PC-9 (cell line): ENCODE measurements around the gene NADSYN1.

ENCODE experiments used
- EZH2 ChIP-seq: fragments of 200-600 bp; sonication (generic); IDR thresholded peaks from 2 replicates; pipeline ENCODE4 v1.8.0; 2017; ENCODE audit warnings: antibody characterized with exemption, low read depth
- TF ChIP-seq, protein P1 (sequence below): fragments of 200-600 bp; sonication (generic); conservative IDR thresholded peaks from 2 replicates; pipeline ENCODE4 v1.6.1; 2017; ENCODE audit warnings: mixed run types, antibody characterized with exemption, mild to moderate bottlenecking, moderate library complexity

DNA sequence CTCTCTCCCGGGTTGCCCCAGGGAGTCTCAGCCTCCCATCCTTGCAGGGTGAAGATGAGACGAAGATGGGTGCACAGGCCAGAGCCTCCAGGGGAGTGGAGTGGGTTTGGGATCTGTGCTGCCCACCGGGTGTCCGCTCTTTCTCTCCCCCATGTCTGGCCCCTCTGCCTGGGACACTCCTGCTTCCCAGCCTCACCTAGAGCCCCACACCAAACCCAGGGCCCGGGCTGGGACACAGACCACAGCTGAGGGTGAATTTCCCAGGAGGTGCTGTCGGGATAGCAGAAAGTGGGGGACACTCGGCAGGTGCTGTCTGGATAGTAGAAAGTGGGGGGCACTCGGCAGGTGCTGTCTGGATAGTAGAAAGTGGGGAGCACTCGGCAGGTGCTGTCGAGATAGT lies 49.0 kb downstream of the NADSYN1 start:
- TF ChIP-seq, protein P1, sequence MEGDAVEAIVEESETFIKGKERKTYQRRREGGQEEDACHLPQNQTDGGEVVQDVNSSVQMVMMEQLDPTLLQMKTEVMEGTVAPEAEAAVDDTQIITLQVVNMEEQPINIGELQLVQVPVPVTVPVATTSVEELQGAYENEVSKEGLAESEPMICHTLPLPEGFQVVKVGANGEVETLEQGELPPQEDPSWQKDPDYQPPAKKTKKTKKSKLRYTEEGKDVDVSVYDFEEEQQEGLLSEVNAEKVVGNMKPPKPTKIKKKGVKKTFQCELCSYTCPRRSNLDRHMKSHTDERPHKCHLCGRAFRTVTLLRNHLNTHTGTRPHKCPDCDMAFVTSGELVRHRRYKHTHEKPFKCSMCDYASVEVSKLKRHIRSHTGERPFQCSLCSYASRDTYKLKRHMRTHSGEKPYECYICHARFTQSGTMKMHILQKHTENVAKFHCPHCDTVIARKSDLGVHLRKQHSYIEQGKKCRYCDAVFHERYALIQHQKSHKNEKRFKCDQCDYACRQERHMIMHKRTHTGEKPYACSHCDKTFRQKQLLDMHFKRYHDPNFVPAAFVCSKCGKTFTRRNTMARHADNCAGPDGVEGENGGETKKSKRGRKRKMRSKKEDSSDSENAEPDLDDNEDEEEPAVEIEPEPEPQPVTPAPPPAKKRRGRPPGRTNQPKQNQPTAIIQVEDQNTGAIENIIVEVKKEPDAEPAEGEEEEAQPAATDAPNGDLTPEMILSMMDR, result no peak
- no peak for TF ChIP-seq EZH2
